ENCODE results near the gene ZNF197.

Gene ZNF197

DNA sequence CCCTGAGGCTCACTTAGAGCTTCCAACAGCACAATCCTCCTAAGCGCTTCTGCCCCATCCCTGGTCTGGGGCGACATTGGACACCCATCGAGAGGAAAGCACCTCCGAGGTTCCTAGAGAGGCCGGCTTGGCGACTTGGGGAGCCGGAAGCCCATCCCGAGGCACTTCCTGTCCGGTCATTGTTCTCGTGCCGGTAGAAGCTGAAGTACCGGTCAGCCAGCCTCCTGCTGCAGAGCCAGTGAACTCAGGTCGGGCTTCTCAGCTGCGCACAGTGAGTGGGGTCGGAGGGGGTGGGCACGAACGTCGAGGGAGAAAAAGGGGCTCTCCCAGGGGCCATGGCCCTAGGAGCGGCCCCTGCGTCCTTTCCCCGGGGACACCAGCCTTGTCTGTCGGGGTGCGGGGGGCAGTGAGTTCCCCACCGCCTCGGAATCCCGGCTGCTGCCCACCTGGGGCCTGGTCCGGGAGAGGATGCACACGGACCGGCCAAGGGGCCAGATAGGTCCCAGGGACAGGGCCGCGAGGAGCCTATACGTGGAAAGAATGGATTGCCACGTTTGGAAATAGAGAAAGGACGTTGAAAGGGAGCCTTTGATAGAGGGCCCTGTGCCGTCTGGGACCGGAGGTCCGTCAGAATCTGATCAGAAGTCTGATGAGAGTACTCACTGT is 23.9 kb downstream of the ZNF197 start, which contains the start of gene ZNF35:
Gene ZNF35, plus strand, starts transcription at position 169 of the 666 bp plus-strand sequence. CDS start 2,336 bp downstream, outside the sequence.
- peak within 1 kb of the TSS; percentile 95 for H3K4me3 ChIP-seq (ENCODE audit: control insufficient read depth, low read depth, low read length)
- TF ChIP-seq, protein P1, sequence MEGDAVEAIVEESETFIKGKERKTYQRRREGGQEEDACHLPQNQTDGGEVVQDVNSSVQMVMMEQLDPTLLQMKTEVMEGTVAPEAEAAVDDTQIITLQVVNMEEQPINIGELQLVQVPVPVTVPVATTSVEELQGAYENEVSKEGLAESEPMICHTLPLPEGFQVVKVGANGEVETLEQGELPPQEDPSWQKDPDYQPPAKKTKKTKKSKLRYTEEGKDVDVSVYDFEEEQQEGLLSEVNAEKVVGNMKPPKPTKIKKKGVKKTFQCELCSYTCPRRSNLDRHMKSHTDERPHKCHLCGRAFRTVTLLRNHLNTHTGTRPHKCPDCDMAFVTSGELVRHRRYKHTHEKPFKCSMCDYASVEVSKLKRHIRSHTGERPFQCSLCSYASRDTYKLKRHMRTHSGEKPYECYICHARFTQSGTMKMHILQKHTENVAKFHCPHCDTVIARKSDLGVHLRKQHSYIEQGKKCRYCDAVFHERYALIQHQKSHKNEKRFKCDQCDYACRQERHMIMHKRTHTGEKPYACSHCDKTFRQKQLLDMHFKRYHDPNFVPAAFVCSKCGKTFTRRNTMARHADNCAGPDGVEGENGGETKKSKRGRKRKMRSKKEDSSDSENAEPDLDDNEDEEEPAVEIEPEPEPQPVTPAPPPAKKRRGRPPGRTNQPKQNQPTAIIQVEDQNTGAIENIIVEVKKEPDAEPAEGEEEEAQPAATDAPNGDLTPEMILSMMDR (IDR thresholded peaks at IDR 0.05; ENCODE audit: control insufficient read depth, insufficient read depth, low read depth, low read length, missing control alignments), result no peak
- DNase-seq (ENCODE audit: low read depth), result peak; percentile 70

DNA sequence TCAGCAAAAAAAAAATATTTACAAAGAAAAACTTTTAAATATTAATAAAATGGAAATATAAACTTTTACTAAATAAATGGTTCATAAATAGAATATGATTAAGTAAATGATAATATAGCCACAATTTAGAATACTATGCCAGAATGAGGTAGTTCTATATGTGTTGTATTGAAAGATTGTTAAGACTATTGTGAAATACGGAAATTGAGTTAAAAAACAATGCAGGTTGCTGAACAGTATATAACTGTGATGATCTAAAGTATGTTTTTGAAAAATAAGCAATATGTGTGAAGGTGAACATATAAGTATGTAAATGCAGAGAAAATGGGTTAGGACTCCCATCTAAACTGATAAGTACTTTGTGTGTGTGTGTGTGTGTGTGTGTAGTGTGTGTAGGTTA is 24.9 kb downstream of the ZNF197 start:
- DNase-seq (ENCODE audit: low read depth), result no peak
- TF ChIP-seq, protein P1 (IDR thresholded peaks at IDR 0.05; ENCODE audit: control insufficient read depth, insufficient read depth, low read depth, low read length, missing control alignments), result no peak
- H3K4me3 ChIP-seq (ENCODE audit: control insufficient read depth, low read depth, low read length), result no peak overlapping the region

DNA sequence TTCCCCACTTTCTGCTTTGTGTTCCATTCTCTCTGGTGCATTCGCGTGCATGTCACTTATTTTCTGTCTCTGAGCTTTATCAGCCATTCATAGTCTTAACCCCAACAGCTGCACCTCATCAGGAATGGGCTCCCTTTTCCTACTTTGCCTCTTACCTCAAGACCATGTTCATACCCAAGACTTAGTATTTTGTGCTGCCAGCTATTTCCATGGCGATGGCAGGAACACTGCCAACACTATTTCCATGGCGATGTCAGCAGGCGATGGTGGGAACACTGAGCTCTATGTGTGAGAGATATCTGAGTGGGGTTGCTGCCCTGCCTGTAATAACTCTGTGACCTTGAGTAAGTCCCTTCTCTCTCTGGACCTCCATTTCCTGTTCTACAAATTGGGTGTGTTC is 29.2 kb downstream of the ZNF197 start:
- no peak overlapping the region for H3K4me3 ChIP-seq (ENCODE audit: control insufficient read depth, low read depth, low read length)
- TF ChIP-seq, protein P1 (IDR thresholded peaks at IDR 0.05; ENCODE audit: control insufficient read depth, insufficient read depth, low read depth, low read length, missing control alignments), result no peak
- DNase-seq (ENCODE audit: low read depth), result no peak

DNA sequence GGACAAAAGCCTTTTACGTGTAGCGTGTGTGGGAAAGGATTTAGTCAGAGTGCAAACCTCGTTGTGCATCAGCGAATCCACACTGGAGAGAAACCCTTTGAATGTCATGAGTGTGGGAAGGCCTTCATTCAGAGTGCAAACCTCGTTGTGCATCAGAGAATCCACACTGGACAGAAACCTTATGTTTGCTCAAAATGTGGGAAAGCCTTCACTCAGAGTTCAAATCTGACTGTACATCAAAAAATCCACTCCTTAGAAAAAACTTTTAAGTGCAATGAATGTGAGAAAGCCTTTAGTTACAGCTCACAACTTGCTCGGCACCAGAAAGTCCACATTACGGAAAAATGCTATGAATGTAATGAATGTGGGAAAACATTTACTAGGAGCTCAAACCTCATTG is 34.2 kb downstream of the ZNF197 start:
- DNase-seq (ENCODE audit: low read depth), result no peak
- TF ChIP-seq, protein P1 (IDR thresholded peaks at IDR 0.05; ENCODE audit: control insufficient read depth, insufficient read depth, low read depth, low read length, missing control alignments), result no peak

DNA sequence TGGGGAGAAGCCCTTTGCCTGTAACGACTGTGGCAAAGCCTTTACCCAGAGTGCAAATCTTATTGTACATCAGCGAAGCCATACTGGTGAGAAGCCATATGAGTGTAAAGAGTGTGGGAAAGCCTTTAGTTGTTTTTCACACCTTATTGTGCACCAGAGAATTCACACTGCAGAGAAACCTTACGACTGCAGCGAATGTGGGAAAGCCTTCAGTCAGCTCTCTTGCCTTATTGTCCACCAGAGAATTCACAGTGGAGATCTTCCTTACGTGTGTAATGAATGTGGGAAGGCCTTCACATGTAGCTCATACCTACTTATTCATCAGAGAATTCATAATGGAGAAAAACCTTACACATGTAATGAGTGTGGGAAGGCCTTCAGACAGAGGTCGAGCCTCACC is 34.6 kb downstream of the ZNF197 start:
- no peak for DNase-seq (ENCODE audit: low read depth)
- H3K4me3 ChIP-seq (ENCODE audit: control insufficient read depth, low read depth, low read length), result no peak overlapping the region
- TF ChIP-seq, protein P1 (IDR thresholded peaks at IDR 0.05; ENCODE audit: control insufficient read depth, insufficient read depth, low read depth, low read length, missing control alignments), result no peak

More for the DNA sequence above, 34.2 kb downstream of the ZNF197 start:
- H3K4me3 ChIP-seq (ENCODE audit: control insufficient read depth, low read depth, low read length), result no peak overlapping the region

DNA sequence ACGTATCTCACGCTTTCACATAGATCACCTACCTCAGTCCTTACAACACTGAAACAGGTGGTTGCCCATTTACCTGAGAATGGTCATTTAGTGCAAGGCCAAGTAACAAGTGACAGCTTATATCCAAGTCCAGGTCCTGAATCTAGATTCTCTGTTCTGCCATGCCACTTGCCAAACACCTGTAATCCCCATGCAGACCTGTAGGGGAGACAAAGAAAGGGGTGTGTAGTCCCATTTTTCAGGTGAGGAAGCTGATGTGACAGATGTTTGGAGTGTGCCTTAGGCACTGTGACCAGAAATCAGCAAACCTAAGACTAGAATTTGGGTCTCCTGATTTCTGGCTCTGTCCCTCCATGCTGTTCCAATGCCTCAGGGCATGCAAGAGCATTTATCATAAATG is 36.4 kb downstream of the ZNF197 start:
- TF ChIP-seq, protein P1 (IDR thresholded peaks at IDR 0.05; ENCODE audit: control insufficient read depth, insufficient read depth, low read depth, low read length, missing control alignments), result peak; percentile 21
- no peak for DNase-seq (ENCODE audit: low read depth)

More for the DNA sequence above, 36.4 kb downstream of the ZNF197 start:
- no peak overlapping the region for H3K4me3 ChIP-seq (ENCODE audit: control insufficient read depth, low read depth, low read length)

Data from AG09309 (cell line).